K562 (cell line): ENCODE measurements around the gene TNFSF13. TPM values are rescaled to one million over a fixed set of nuclear protein-coding genes. Genes with fewer than 3 reads are reported as not detected.

Experiments
- ATAC-seq: fragments of 200-7000 bp; cut with Tn5 transposase; 3 replicates; pipeline ENCODE4 v1.9.1; 2020; ENCODE audit warnings: moderate library complexity
- BruUV-seq: library from RNA; stranded (reverse); fragments of 400-500 nt; replicated peaks from 2 replicates; lab custom pipeline; 2021; lab: Mats Ljungman, UMichigan
- CTCF ChIA-PET: fragments of 300-600 bp; formaldehyde crosslinking; extraction: SDS; loops from one replicate; lab custom pipeline; 2021; ENCODE audit warnings: low intra/inter-chr PET ratio; lab: Yijun Ruan, JAX
- POLR2A ChIA-PET: fragments of 300-600, 350-650 bp; sonication (Branson Sonifier 250); formaldehyde crosslinking; extraction: SDS; loops from one replicate; lab custom pipeline; 2021; ENCODE audit warnings: antibody characterized with exemption, inconsistent platforms; lab: Yijun Ruan, JAX
- DNase-seq, 4 experiments: peaks; one replicate each; pipeline versions ENCODE4 v3.0.0 to v3.0.0-alpha.2; 2011 to 2018; ENCODE audit warnings: low spot score in 3 of 4, mixed read lengths in 3 of 4; ENCODE audit errors: extremely low read depth in 1 of 4
- FAIRE-seq: peaks from 2 replicates; lab custom pipeline; 2011; peaks lifted over from hg19 to GRCh38; lab: Jason Lieb, UNC
- H2AFZ ChIP-seq: 2 replicates; pipeline ENCODE4 v1.6.0; 2011; ENCODE audit warnings: low read depth, low read length, control low read depth, inconsistent platforms
- H3K27ac ChIP-seq: fragments of 200-600 bp; 3 replicates; pipeline ENCODE4 v1.8.0; 2011; ENCODE audit warnings: low read depth, mild to moderate bottlenecking, control low read depth, inconsistent platforms, low read length, moderate library complexity, mixed read lengths; ENCODE audit errors: extremely low read depth
- H3K27me3 ChIP-seq, 2 experiments: fragments of 300-600 bp in 1 of 2; 2 replicates in 1 of 2; 3 replicates in 1 of 2; pipeline versions ENCODE4 v1.6.0 to v1.8.0; 2011; ENCODE audit warnings: inconsistent platforms in 2 of 2, low read length in 2 of 2, mild to moderate bottlenecking in 1 of 2, mixed read lengths in 1 of 2, moderate library complexity in 1 of 2; ENCODE audit not compliant: control insufficient read depth in 2 of 2, insufficient read depth in 2 of 2
- H3K36me3 ChIP-seq: fragments of 300-600 bp; 3 replicates; pipeline ENCODE4 v1.8.0; 2011; ENCODE audit warnings: mild to moderate bottlenecking, low read length, inconsistent platforms; ENCODE audit not compliant: control insufficient read depth, insufficient read depth
- H3K4me1 ChIP-seq, 2 experiments: fragments of 200-600 bp in 1 of 2; replicated peaks in 1 of 2; 2 replicates in 1 of 2; 3 replicates in 1 of 2; pipeline versions ENCODE4 v1.5.1 to v1.8.0; 2011; ENCODE audit warnings: inconsistent platforms in 2 of 2, low read length in 2 of 2, mild to moderate bottlenecking in 1 of 2, mixed read lengths in 1 of 2, moderate library complexity in 1 of 2; ENCODE audit not compliant: control insufficient read depth in 2 of 2, insufficient read depth in 2 of 2
- H3K4me2 ChIP-seq: 2 replicates; pipeline ENCODE4 v1.6.1; 2011; ENCODE audit warnings: low read length, control low read depth, inconsistent platforms, mixed read lengths; ENCODE audit not compliant: insufficient read depth
- H3K4me3 ChIP-seq: fragments of 200-600 bp; sonication (generic), shearing (Covaris generic); 2 replicates; pipeline ENCODE4 v1.5.1; 2016; ENCODE audit warnings: control low read depth, inconsistent platforms
- H3K79me2 ChIP-seq: fragments of 200-600 bp; 3 replicates; pipeline ENCODE4 v1.8.0; 2011; ENCODE audit warnings: low read length, inconsistent platforms; ENCODE audit not compliant: control insufficient read depth, insufficient read depth
- H3K9ac ChIP-seq, 2 experiments: 2 replicates each; pipeline versions ENCODE4 v1.6.0 to v1.6.1; 2011; ENCODE audit warnings: low read depth in 2 of 2, low read length in 2 of 2, control low read depth in 1 of 2, inconsistent platforms in 1 of 2, mild to moderate bottlenecking in 1 of 2, mixed read lengths in 1 of 2; ENCODE audit not compliant: insufficient read depth in 1 of 2
- H3K9me1 ChIP-seq: one replicate; pipeline ENCODE4 v1.6.0; 2011; ENCODE audit warnings: inconsistent platforms, mild to moderate bottlenecking, low read length, moderate library complexity; ENCODE audit not compliant: control insufficient read depth, insufficient read depth
- H3K9me3 ChIP-seq: replicated peaks from 2 replicates; pipeline ENCODE4 v1.5.1; 2011; ENCODE audit warnings: low read depth, low read length, inconsistent platforms; ENCODE audit not compliant: control insufficient read depth, insufficient read depth
- H4K20me1 ChIP-seq: replicated peaks from 2 replicates; pipeline ENCODE4 v1.6.1; 2011; ENCODE audit warnings: low read length, inconsistent platforms, mixed read lengths; ENCODE audit not compliant: control insufficient read depth, insufficient read depth
- CBFA2T2 ChIP-seq: fragments of 450-650 bp; conservative IDR thresholded peaks from 2 replicates; pipeline ENCODE4 v1.6.1; 2017; ENCODE audit warnings: mild to moderate bottlenecking
- CBX8 ChIP-seq: fragments of 200-600 bp; sonication (generic); IDR thresholded peaks from 2 replicates; pipeline ENCODE4 v1.6.1; 2012; ENCODE audit warnings: borderline replicate concordance, mixed run types, low read depth, mild to moderate bottlenecking, moderate library complexity, mixed read lengths, low read length, control low read depth, inconsistent platforms; ENCODE audit not compliant: poor library complexity, severe bottlenecking; ENCODE audit errors: extremely low read depth
- ETV1 ChIP-seq: fragments of 450-650 bp; conservative IDR thresholded peaks from 2 replicates; pipeline ENCODE4 v1.6.1; 2016; ENCODE audit warnings: missing genetic modification characterization, control low read depth, low read depth, missing compliant biosample characterization
- FOS ChIP-seq: IDR thresholded peaks from 3 replicates; pipeline ENCODE4 v1.6.1; 2011; ENCODE audit not compliant: insufficient read length; ENCODE audit errors: extremely low read depth
- FOXM1 ChIP-seq, 2 experiments: fragments of 450-650 bp in 1 of 2; sonication (generic) in 1 of 2; formaldehyde crosslinking in 1 of 2; IDR thresholded peaks; 2 replicates each; pipeline versions ENCODE4 v1.6.1 to v1.9.0; 2017 to 2022; ENCODE audit warnings: low read depth in 2 of 2, mild to moderate bottlenecking in 2 of 2, missing genetic modification reagents in 1 of 2, moderate library complexity in 1 of 2
- ID3 ChIP-seq, 2 experiments: fragments of 250-450 bp in 1 of 2; fragments of 450-650 bp in 1 of 2; sonication (Bioruptor Pico) in 1 of 2; IDR thresholded peaks; 2 replicates each; pipeline versions ENCODE4 v1.6.1 to v1.8.0; 2016 to 2021; ENCODE audit warnings: mild to moderate bottlenecking in 2 of 2, moderate library complexity in 2 of 2, missing compliant biosample characterization in 1 of 2, missing genetic modification characterization in 1 of 2
- KLF16 ChIP-seq: IDR thresholded peaks from 2 replicates; pipeline ENCODE4 v1.6.1; 2016; ENCODE audit warnings: antibody characterized with exemption
- MCM7 ChIP-seq, 2 experiments: fragments of 450-650 bp; IDR thresholded peaks; 2 replicates each; pipeline ENCODE4 v1.6.1; 2016 to 2018
- MTA1 ChIP-seq: fragments of 450-650 bp; IDR thresholded peaks from 2 replicates; pipeline ENCODE4 v1.6.1; 2017; ENCODE audit warnings: borderline replicate concordance
- NCOA6 ChIP-seq: fragments of 450-650 bp; IDR thresholded peaks from 2 replicates; pipeline ENCODE4 v1.6.1; 2017; ENCODE audit warnings: mild to moderate bottlenecking
- NFIC ChIP-seq: fragments of 450-650 bp; IDR thresholded peaks from 2 replicates; pipeline ENCODE4 v1.6.1; 2017; ENCODE audit warnings: mild to moderate bottlenecking, inconsistent platforms
- NFXL1 ChIP-seq: fragments of 450-650 bp; formaldehyde crosslinking; IDR thresholded peaks from 2 replicates; pipeline ENCODE4 v1.4.0; 2021; ENCODE audit warnings: mild to moderate bottlenecking
- PHB ChIP-seq: fragments of 250-450 bp; sonication (Bioruptor Pico); IDR thresholded peaks from 2 replicates; pipeline ENCODE4 v1.5.0; 2021
- POLR2AphosphoS5 ChIP-seq: IDR thresholded peaks from 2 replicates; pipeline ENCODE4 v1.6.1; 2011; ENCODE audit warnings: mild to moderate bottlenecking, low read depth, low read length, moderate library complexity; ENCODE audit not compliant: control insufficient read depth, insufficient read depth
- PRMT5 ChIP-seq: sonication (generic); formaldehyde crosslinking; IDR thresholded peaks from 2 replicates; pipeline ENCODE4 v1.5.0; 2020; ENCODE audit warnings: missing genetic modification reagents
- RBM22 ChIP-seq: fragments of 200-400 bp; formaldehyde crosslinking; IDR thresholded peaks from 2 replicates; pipeline ENCODE4 v1.6.1; 2018; ENCODE audit warnings: low read length, low read depth; ENCODE audit not compliant: poor library complexity, severe bottlenecking
- SREBF1 ChIP-seq: fragments of 150-350 bp; IDR thresholded peaks from 2 replicates; pipeline ENCODE4 v1.6.1; 2014; ENCODE audit warnings: antibody characterized with exemption, low read depth, low read length, borderline replicate concordance
- TAL1 ChIP-seq: fragments of 450-650 bp; IDR thresholded peaks from 2 replicates; pipeline ENCODE4 v1.6.1; 2016; ENCODE audit warnings: mild to moderate bottlenecking
- USF1 ChIP-seq: sonication (generic); formaldehyde crosslinking; IDR thresholded peaks from 2 replicates; pipeline ENCODE4 v1.9.0; 2022; ENCODE audit warnings: mild to moderate bottlenecking, missing genetic modification reagents
- ZNF280A ChIP-seq: fragments of 450-650 bp; IDR thresholded peaks from 2 replicates; pipeline ENCODE4 v1.6.1; 2018; ENCODE audit warnings: mild to moderate bottlenecking, low read depth; ENCODE audit not compliant: partially characterized antibody
- WGBS: fragments of 100-300 bp; shearing (Covaris generic); methylation state at CpG from one replicate; pipeline ENCODE4 v1.1.6; 2016; ENCODE audit warnings: low coverage, mixed read lengths; ENCODE audit not compliant: insufficient coverage; ENCODE audit errors: missing lambda C conversion rate; 5-methylcytosine and 5-hydroxymethylcytosine counted together
- in situ Hi-C: fragments of 300-500 bp; cut with MboI; formaldehyde crosslinking; loops from 4 replicates; pipeline ENCODE4 v1.15.0; 2018; ENCODE audit warnings: inconsistent platforms, mixed read lengths
- intact Hi-C: fragments of 100-400 bp; cut with micrococcal nuclease; formaldehyde crosslinking; loops from 2 replicates; pipeline ENCODE4 v1.14.2; 2022
- polyA plus RNA-seq, 8 experiments: library from polyadenylated mRNA; depleted of rRNA in 4 of 8; stranded (reverse) in 5 of 8; unstranded in 3 of 8; fragments of >200 nt; fragmentation: Nextera tagmentation in 2 of 8; fragmentation: Illumina TruSeq in 1 of 8; extraction: Ambion mirVana in 2 of 8; extraction: Trizol in 1 of 8; gene quantifications; 2 replicates each; pipeline versions ENCODE4 v1.2.1 to v1.2.3, GENCODE V29; 2011 to 2014; ENCODE audit warnings: inconsistent platforms in 1 of 8, missing spikeins in 1 of 8
- total RNA-seq, 7 experiments: library from RNA; depleted of rRNA in 6 of 7; stranded (reverse); fragments of >200 nt in 6 of 7; fragmentation: Illumina TruSeq in 2 of 7; extraction: Trizol in 2 of 7; gene quantifications; 2 replicates each; pipeline versions ENCODE4 v1.2.1 to v1.2.3, GENCODE V29; 2011 to 2021; ENCODE audit warnings: low replicate concordance in 1 of 7

Gene TNFSF13
- total and polyA plus RNA-seq, 9 of the 15 experiments (the other 6 are each of a cell fraction or from before 2014, with no cell fraction given) = 0.04 to 0.51 (median 0.19) TPM; not detected in 1

GRCh38 chr17:7552621-7553051 lies 5.9 kb upstream of the TNFSF13 start (continued):
- TF ChIP-seq ZNF280A (no peak), NFIC (no peak), MTA1 (no peak), POLR2AphosphoS5 (no peak), USF1 (CRISPR knock-in tag) (no peak)

- Histone ChIP-seq H3K36me3 (no peaks in the 10 kb centered on the region), H3K9me1 (no peaks in the 10 kb centered on the region), H3K79me2 (no peaks in the 10 kb centered on the region), H3K4me1 (peaks cover 7 to 37% of the 10 kb centered on the region in 2 experiments; a peak in 4 of 5 replicates), H3K27me3 (no peaks in the 10 kb centered on the region), H3K27ac (no peak overlapping the region), H2AFZ (no peak overlapping the region), H3K4me2 (no peak overlapping the region), H3K4me3 (no peak overlapping the region), H4K20me1 (no peaks in the 10 kb centered on the region), H3K9ac (no peak overlapping the region), H3K9me3 (no peaks in the 10 kb centered on the region)
- POLR2A ChIA-PET = interaction anchor here (0.6 kb wide), 1 partner anchor 40 kb away, joined by 3 read pairs; no protein-coding TSS in a partner anchor
- CTCF ChIA-PET = no interaction called here
- ATAC-seq (no peak; the same call in 2 of the 3 replicates), DNase-seq (peak in 1 of 4 experiments; percentile 34), FAIRE-seq (no peak)
- 14% methylated on average over 1 of the region's 1 CpG for WGBS
- no TSS peak for BruUV-seq
- in situ Hi-C loops (loop anchor here (10.0 to 25.0 kb wide), 2 partner anchors 199 to 516 kb away; partner anchors contain the start of genes KCTD11, SLC16A11, SLC16A13 and TMEM95), intact Hi-C loops (no loop called here)
- no peak for TF ChIP-seq SREBF1
- no peak for TF ChIP-seq PRMT5 (CRISPR knock-in tag)
- TF ChIP-seq ID3 (CRISPR knock-in tag; IDR thresholded peaks at IDR 0.05) = no peak
- TF ChIP-seq ID3 (tag; IDR thresholded peaks at IDR 0.05) = no peak
- TF ChIP-seq NCOA6 = no peak
- TF ChIP-seq TAL1 = peak; percentile 73; the same call in 1 of the 2 replicates
- no peak for TF ChIP-seq MCM7 (IDR thresholded peaks at IDR 0.05)
- TF ChIP-seq KLF16 = peak; percentile 39; the same call in 1 of the 2 replicates
- no peak for TF ChIP-seq NFXL1
- TF ChIP-seq FOS = no peak
- TF ChIP-seq CBFA2T2 = peak; percentile 80
- no peak for TF ChIP-seq CBX8
- TF ChIP-seq RBM22 = no peak
- no peak for TF ChIP-seq PHB (CRISPR knock-in tag)
- TF ChIP-seq ETV1 (tag) = no peak
- TF ChIP-seq FOXM1 (IDR thresholded peaks at IDR 0.05; ENCODE audit: low read depth) = peak; percentile 31; the same call in 1 of the 2 replicates
- no peak for TF ChIP-seq FOXM1 (CRISPR knock-in tag; IDR thresholded peaks at IDR 0.05; ENCODE audit: low read depth)
Observed at GRCh38 chr17:7553356-7553755, 5.2 kb upstream of the TNFSF13 start.
